Left renal cortex interstitium (tissue), 4 donors: ENCODE measurements around the gene APMAP. TPM values are rescaled to one million over a fixed set of nuclear protein-coding genes. Genes with fewer than 3 reads are reported as not detected.

Source experiments
- DNase-seq, 4 donors: peaks; one replicate each; pipeline ENCODE4 v3.0.0-alpha.2; 2013; ENCODE audit warnings: low read depth in 4 of 4, low spot score in 2 of 4, missing footprints in 1 of 4
- polyA plus RNA-seq, 4 donors: library from polyadenylated mRNA; unstranded; fragments of 120-200 nt; gene quantifications; one replicate each; pipeline ENCODE4 v1.2.1, GENCODE V29; 2013; ENCODE audit not compliant: insufficient read length in 4 of 4

Gene APMAP
- polyA plus RNA-seq, 4 donors: 88.9 to 120 (median 101) TPM

GRCh38 chr20:24970030-24970553 lies 22.5 kb downstream of the APMAP start:
- DNase-seq: no peak

GRCh38 chr20:24969186-24970029 lies 23.1 kb downstream of the APMAP start:
- DNase-seq: no peak

GRCh38 chr20:24968278-24968800 lies 24.2 kb downstream of the APMAP start:
- DNase-seq: no peak

GRCh38 chr20:24966317-24967012 lies 26.1 kb downstream of the APMAP start:
- DNase-seq: no peak

GRCh38 chr20:24965065-24965919 lies 27.3 kb downstream of the APMAP start:
- no peak for DNase-seq

GRCh38 chr20:24964506-24964840 lies 28.1 kb downstream of the APMAP start:
- no peak for DNase-seq

GRCh38 chr20:24963672-24964505 lies 28.7 kb downstream of the APMAP start:
- DNase-seq: no peak

- DNase-seq: no peak
These were observed 30.0 kb downstream of the APMAP start for GRCh38 chr20:24962510-24962909.

GRCh38 chr20:24962182-24962492 lies 30.4 kb downstream of the APMAP start:
- no peak for DNase-seq

- no peak for DNase-seq
These were observed 31.0 kb downstream of the APMAP start for GRCh38 chr20:24961384-24962181.

- DNase-seq: no peak
These were observed 31.7 kb downstream of the APMAP start for GRCh38 chr20:24960861-24961260.

GRCh38 chr20:24960302-24960801 lies 32.2 kb downstream of the APMAP start:
- no peak for DNase-seq

GRCh38 chr20:24959591-24960301 lies 32.8 kb downstream of the APMAP start:
- no peak for DNase-seq

- no peak for DNase-seq
These were observed 33.8 kb downstream of the APMAP start for GRCh38 chr20:24958506-24959385.

- DNase-seq: no peak
These were observed 35.1 kb downstream of the APMAP start for GRCh38 chr20:24957326-24958016.

GRCh38 chr20:24956001-24956841 lies 36.3 kb downstream of the APMAP start:
- DNase-seq: no peak
